H7 (cell line): Measurements from ENCODE around the gene COQ8A. TPM values are rescaled to one million over a fixed set of nuclear protein-coding genes. Genes with fewer than 3 reads are reported as not detected.
"Not testable (repeated sequence)": the region's sequence is repeated elsewhere in the genome, so short reads cannot be mapped to it uniquely, and the experiment has no call there.

Source experiments
- DNase-seq: peaks from one replicate; pipeline ENCODE4 v3.0.0; 2012
- H3K27me3 ChIP-seq: 2 replicates; pipeline ENCODE4 v1.6.0; 2011; ENCODE audit warnings: mild to moderate bottlenecking, low read length; ENCODE audit not compliant: control insufficient read depth, insufficient read depth
- H3K36me3 ChIP-seq: replicated peaks from 2 replicates; pipeline ENCODE4 v1.5.1; 2011; ENCODE audit warnings: low read length; ENCODE audit not compliant: control insufficient read depth, insufficient read depth
- H3K4me3 ChIP-seq: 2 replicates; pipeline ENCODE4 v1.5.1; 2011; ENCODE audit warnings: low read depth, mild to moderate bottlenecking, control low read depth, low read length, moderate library complexity; ENCODE audit not compliant: insufficient read depth
- total RNA-seq: library from RNA; depleted of rRNA; stranded (reverse); fragments of >200 nt; shearing (Covaris generic); gene quantifications from 2 replicates; pipeline ENCODE4 v1.2.3, GENCODE V29; 2014

Gene COQ8A
- total RNA-seq, 1 experiment from 2014 or later = 35.8 TPM

DNA sequence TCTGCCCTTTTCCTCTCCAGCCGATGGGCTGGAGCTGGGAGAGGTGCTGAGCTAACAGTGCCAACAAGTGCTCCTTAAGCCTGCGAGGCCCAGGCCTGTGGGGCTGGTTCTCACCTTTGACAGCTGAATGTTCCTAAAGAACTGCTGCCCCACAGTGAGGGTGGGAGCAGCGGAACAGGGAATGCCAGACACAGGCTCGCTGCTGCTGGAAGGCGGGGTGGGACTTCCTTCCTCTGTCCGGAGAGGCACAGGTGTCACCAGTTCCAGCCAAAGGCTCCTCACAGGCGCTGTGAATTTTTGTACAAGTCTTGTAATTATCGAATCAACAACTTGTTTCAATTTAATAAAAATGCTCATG lies 47.1 kb downstream of the COQ8A start:
- Histone ChIP-seq H3K4me3 (no peak overlapping the region), H3K27me3 (no peaks in the 10 kb centered on the region), H3K36me3 (peaks cover 2% of the 10 kb centered on the region)
- DNase-seq = peak; percentile 28

DNA sequence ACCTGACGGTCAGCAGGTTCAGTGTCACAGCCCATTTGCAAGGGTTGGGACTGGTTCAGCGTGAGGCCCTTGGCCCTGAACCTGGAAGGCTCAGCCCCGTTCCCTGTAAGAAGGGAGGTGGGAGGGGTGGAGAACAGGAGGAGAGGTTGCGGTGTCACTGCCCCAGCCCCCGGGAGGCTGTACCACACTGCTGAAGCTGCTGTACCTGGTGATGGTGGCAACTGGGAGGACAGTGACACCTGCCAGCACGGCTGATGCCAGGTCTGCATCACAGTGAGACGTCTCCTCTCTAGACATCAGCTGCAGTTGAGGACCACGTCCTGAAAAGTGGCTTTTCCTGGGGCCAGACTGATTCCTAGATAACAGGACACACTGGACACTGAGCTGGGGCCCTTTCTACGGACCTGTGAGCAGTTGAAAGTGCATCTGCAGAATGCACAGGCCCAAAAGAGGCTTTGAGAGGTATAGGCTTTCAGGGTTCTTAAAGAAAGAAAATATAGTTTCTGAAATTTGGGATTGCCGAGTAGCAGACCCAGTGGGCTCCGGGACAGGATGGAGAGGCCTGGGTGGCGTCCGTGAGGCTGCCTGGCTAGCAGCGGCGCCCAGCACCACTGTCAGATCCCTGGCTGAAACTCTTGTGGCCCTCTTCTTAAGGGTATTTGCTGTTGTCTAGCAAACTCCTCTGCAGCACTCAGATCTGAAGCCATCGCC lies 47.7 kb downstream of the COQ8A start:
- peak; percentile 35 for DNase-seq
- Histone ChIP-seq H3K27me3 (no peaks in the 10 kb centered on the region), H3K4me3 (no peak overlapping the region), H3K36me3 (peaks cover 2% of the 10 kb centered on the region)

DNA sequence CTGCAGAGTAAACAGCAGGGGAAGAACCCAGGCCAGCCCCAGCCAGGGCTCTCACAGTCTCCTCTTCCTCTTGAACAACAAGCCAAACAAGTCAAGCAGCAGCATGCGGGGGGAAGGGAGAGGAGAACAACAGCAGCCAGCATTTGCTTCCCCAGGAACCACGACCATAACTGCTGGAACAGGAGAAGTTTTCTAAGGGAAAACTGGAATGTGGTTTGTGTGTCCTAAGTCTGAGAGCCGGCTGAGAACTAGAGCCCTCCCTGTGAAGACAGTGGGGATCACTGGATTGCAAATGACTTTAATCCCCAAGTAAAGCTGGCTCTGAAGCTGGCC lies 48.2 kb downstream of the COQ8A start:
- H3K27me3 ChIP-seq = no peaks in the 10 kb centered on the region
- no peak overlapping the region for H3K4me3 ChIP-seq
- DNase-seq = peak; percentile 76
- H3K36me3 ChIP-seq = peaks cover 2% of the 10 kb centered on the region

DNA sequence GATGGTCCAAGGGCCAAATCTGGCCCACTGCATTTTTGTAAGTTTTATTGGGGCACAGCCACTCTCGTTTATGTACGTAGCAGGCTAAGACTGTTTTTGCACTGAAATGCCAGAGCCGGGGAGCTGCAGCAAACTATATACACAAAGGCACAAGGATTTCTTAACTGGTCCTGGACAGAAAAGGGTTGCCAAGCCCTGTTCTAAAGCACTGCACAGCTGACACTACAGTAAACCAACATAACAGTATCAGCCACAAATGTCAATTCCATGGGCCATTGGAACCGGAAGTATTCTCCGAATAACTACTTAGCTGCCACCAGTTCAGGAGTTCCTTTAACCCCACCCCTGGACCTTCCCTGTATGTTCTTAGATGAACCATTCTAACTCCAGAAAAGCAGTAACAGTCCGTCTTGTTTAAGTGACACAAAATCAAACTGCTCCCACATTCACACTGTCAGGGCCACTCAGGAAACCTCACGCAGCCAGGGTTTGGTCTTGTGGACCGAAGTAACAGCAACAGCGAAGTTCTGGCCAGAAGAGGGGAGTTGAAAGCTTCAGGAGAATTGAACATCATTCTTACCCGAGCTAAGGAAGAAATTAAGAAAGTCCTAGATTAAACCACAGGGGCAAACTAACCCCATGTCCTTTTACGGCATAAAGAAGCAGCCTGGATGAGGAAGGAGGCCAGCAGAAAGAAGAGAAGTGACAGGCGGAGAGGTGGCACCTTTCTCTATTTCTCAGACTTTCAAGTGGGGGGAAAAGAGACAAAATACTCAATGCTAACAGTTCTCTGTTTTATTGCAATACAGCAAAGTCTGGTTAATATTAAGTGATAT lies 49.2 kb downstream of the COQ8A start:
- H3K4me3 ChIP-seq = no peak overlapping the region
- H3K36me3 ChIP-seq = peaks cover 2% of the 10 kb centered on the region
- peak; percentile 12 for DNase-seq
- no peaks in the 10 kb centered on the region for H3K27me3 ChIP-seq

DNA sequence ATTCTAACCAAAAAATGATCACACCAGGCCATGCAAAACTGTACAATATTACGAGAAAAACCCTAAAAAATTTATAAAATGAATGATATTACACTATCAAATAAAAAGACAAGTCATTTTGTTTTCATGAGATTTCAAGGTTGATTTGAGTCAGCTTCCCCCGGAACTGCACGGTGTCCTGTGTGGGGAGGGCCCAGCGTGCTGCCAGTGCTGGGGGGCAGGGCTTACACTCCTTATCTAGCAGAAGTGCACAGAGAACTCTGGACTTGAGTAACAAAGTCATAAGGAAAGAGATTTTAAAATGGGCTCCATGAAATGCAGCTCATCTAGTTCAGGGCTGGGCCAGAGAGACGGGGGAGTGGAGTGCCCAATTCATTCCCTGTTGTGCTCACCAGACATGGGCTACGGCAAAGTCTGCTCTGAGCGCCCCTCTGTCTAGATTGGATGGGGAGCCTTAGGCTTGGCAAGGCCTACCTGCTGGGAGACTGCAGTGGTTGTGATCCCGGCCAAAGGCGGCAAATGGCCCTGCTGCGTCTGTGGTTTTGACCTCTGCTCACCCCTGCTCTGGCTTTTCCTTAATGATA lies 50.1 kb downstream of the COQ8A start:
- H3K36me3 ChIP-seq = peaks cover 2% of the 10 kb centered on the region
- H3K4me3 ChIP-seq = no peak overlapping the region
- DNase-seq = peak; percentile 22
- no peaks in the 10 kb centered on the region for H3K27me3 ChIP-seq

DNA sequence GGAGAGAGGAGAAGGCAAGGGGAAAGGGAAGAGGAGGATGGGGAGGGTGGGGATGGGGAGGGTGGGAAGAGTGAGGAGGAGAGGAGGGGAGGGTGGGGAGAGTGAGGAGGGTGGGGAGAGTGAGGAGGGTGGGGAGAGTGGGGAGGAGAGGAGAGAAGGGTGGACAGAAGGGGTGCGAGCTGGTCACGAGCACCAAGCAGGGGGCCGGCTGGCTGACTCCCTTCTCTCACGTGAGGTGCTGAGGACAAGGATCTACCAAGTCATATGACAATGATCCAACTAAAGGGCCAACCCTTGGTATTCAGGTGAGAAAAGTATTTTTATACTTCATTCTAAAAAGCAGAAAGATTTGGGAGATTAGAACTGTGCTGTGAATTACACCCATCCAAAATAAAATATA lies 51.8 kb downstream of the COQ8A start:
- no peak for DNase-seq
- Histone ChIP-seq H3K36me3 (peaks cover 2% of the 10 kb centered on the region), H3K27me3 (no peaks in the 10 kb centered on the region), H3K4me3 (no peak overlapping the region)

DNA sequence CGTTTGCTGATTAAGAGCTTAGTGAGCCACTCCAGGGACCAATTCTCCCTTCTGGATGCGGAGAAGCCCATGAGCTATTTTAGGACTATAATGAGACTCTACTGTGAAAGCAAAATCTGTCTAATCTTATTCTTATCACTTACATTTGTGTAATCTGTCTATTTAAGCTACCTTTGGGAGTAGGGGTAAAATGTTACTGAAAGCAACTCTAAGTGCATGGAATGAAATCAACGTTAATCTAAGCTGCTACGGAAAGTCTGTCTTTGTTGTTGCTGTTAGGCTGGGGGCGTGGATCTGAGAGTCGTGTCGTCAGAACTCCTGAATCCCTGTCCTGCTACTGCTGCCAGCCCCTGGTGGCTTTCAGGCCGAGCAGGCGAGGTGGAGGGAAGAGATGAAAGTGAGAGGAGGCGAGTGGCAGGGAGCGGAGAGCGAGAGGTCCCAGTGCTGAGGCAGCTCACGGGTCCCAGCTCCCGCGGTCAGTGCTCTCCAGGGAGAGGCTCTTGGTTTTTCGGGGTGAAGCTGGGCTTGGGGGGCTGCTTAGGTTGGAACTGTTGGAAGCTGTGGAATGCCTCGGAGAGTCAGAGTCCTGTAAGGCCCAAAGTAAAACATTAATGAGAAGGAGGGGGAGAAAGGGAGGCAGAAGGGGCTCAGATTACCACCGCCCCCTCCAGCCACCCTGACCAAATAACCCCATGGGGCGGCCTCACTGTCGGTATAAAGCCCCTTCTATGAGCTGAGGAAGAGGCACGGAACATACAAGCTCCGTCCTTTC lies 53.9 kb downstream of the COQ8A start:
- peak; percentile 49 for DNase-seq
- Histone ChIP-seq H3K36me3 (no peaks in the 10 kb centered on the region; the same call in none of the 2 replicates), H3K27me3 (no peaks in the 10 kb centered on the region), H3K4me3 (no peak overlapping the region)

DNA sequence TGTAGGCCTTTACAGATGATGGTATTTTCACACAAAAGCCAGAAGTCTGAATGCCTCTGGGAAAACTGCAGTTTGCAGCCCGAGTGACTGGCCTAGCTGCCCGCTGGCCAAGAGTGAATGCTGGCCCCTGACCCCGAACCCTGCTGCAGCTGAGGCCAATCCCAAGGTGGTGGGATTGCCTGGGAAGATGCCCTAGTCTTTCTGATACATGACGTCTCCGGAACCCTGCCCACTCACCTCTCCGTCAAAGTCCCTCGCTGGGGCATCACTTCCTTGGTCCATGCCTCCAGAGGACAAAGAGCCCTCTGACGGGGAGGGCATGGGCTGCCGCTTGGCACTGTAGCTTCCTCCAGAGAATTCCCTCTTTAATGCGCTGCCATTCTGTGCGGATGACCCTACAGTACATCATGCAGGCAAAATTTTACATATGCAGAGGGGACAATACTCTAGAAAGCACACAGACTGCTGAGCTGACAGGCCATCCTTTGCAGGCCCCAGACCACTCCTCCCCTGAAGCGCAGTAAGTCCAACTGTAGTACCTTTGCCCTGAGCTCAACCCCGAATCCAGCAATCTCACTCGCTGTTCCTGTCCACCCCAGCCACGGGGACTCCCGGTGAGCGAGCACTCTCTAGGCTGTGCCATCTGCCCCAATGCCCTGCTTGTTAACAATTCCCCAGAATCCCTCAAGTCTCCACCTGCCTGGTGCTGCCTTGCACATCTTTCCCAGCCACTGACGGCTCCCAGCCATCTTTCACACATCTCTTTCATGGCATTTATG lies 54.7 kb downstream of the COQ8A start:
- Histone ChIP-seq H3K36me3 (no peaks in the 10 kb centered on the region; the same call in none of the 2 replicates), H3K4me3 (no peak overlapping the region), H3K27me3 (no peaks in the 10 kb centered on the region)
- peak; percentile 32 for DNase-seq

DNA sequence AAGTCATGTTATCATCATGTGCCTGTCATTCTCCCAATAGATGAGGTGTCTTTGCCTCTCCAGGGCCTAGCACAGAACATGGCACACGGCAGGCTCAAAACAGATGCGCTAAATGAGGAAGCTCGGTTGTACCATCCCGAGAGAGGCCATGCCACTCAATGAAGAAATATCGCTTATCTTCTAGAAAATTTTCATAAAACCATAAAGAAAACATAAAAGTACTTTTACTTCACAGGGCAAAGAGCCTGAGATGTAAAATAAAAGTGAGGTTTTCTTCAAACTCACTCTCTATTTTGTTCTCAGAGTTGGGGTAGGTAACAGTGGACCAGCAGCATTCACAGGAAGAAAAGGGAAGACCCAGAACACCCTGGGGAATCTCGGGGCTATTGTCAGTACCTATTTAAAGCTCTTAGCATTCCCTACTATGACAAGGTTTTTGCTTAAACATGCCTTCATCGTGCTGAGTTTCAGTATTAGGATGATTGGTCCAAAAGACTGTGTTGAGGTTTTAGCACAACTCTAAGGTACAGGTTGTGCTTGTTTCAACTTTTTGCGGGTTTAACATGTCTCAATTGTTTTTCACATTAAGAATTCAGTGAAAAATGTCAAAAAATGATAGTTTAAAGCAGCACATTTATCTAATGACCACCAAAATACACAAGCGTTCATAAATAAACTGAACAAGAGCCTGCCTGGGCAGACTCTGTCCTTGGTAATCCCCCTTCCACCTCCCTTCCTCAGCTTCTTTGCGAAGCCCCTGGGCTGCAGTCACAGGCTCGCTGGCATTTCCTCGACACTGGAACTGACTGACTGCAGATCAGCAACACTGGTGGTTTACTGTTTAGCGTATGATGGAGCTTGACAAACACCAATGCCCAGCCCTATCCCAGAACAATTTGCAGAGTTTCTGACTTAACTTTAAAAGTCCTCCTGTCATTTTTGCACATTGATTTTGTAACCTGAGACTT lies 55.6 kb downstream of the COQ8A start:
- H3K4me3 ChIP-seq = no peak overlapping the region
- H3K36me3 ChIP-seq = no peaks in the 10 kb centered on the region; the same call in none of the 2 replicates
- peak; percentile 50 for DNase-seq
- no peaks in the 10 kb centered on the region for H3K27me3 ChIP-seq

DNA sequence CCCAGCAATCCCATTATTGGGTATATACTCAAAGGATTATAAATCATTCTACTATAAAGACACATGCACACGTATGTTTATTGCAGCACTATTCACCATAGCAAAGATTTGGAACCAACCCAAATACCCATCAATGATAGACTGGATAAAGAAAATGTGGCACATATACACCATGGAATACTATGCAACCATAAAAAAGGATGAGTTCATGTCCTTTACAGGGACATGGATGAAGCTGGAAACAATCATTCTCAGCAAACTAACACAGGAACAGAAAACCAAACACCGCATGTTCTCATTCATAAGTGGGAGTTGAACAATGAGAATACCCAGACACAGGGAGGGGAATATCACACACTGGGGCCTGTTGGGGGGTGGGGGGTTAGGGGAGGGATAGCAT lies 59.5 kb downstream of the COQ8A start:
- DNase-seq, H3K4me3 ChIP-seq, H3K27me3 ChIP-seq, H3K36me3 ChIP-seq: not testable (repeated sequence)

DNA sequence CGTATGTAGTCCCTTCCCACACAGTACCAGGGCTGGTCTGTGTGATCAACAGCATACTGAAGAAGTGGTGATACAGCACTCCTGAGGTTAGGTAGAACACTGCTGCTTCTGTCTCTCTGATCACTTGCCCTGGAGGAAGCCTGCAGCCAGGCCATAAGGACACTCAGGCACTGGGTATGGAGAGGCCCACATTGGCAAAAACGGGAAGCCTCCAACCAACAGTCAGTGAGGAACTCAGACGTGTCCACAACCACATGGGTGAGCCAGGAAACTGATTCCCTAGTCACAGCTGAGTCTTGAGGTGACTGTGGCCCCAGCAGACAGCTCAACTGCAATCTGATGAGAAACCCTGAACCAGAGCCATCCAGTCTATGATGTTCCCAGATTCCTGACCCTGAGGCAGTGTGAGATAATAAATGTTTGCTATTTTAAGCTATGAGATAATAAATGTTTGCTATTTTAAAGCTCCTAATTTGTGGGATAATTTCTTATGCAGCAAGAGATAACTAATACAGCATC lies 62.5 kb downstream of the COQ8A start:
- no peaks in the 10 kb centered on the region for H3K27me3 ChIP-seq
- peaks cover 3% of the 10 kb centered on the region for H3K36me3 ChIP-seq
- H3K4me3 ChIP-seq = no peak overlapping the region
- DNase-seq = no peak

DNA sequence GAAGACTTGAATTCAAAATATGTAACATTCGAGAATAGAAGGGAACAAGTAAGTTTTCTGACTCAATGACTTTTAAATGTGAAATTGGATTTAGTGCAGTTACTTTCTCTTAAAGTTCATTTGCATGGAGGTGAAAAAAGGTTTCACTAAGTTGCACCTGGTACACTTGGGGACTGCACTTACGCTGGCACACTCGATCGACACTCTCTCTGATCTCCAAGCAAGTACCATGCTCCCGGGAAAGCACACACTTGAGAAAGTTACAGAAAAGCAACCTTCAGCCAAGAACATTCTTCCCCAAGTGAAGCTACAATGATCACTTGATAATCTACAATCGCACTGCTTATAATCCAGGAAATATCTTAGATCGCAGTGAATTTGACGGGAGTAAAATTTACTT lies 63.1 kb downstream of the COQ8A start:
- Histone ChIP-seq H3K27me3 (no peaks in the 10 kb centered on the region), H3K4me3 (no peak overlapping the region), H3K36me3 (peaks cover 3% of the 10 kb centered on the region)
- no peak for DNase-seq

DNA sequence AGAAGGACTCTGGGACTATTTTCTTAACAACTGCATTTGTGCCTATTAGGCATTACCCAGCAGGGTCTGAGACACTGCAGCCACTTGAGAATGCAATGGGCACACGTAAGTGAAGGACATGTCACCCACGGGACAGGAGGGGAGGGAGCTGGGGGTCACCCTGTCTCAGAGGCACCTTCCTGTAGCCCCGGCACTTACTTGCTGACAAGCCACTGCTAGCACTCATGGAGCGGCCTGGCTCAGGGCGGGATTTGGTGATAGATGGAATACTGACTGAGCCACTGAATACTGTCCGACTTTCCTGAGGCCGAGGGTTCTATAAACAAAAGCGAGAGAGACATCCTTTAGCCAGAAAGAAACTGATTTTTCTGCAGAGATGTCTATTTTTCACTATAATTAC lies 64.7 kb downstream of the COQ8A start:
- H3K4me3 ChIP-seq = no peak overlapping the region
- peaks cover 3% of the 10 kb centered on the region for H3K36me3 ChIP-seq
- no peaks in the 10 kb centered on the region for H3K27me3 ChIP-seq
- no peak for DNase-seq
